Thyroid gland (tissue), 4 donors: ENCODE measurements around the gene SPRR5. TPM values are rescaled to one million over a fixed set of nuclear protein-coding genes. Genes with fewer than 3 reads are reported as not detected.

Source experiments
- DNase-seq, 2 donors: peaks; one replicate each; pipeline ENCODE4 v3.0.0-alpha.2; 2019
- H3K27ac ChIP-seq, 3 donors: fragments of 200-600 bp; sonication (generic); 1 replicate in 2 of 3; 2 replicates in 1 of 3; pipeline ENCODE4 v1.5.1; 2016 to 2019; ENCODE audit warnings: mild to moderate bottlenecking in 1 of 3, moderate library complexity in 1 of 3
- H3K27me3 ChIP-seq: fragments of 200-600 bp; sonication (generic); one replicate; pipeline ENCODE4 v1.5.1; 2019
- H3K36me3 ChIP-seq, 2 donors: fragments of 200-600 bp; sonication (generic); one replicate each; pipeline ENCODE4 v1.5.1; 2016 to 2019
- H3K4me1 ChIP-seq, 2 donors: fragments of 200-600 bp; sonication (generic); one replicate each; pipeline ENCODE4 v1.5.1; 2017 to 2019
- H3K4me3 ChIP-seq, 3 donors: fragments of 200-600 bp; sonication (generic); replicated peaks in 1 of 3; 1 replicate in 2 of 3; 2 replicates in 1 of 3; pipeline ENCODE4 v1.5.1; 2016; ENCODE audit warnings: mild to moderate bottlenecking in 1 of 3
- H3K9me3 ChIP-seq: fragments of 200-600 bp; sonication (generic); one replicate; pipeline ENCODE4 v1.5.1; 2017
- POLR2A ChIP-seq, 2 donors: fragments of 450-650 bp; IDR thresholded peaks; one replicate each; pipeline ENCODE4 v1.6.1; 2017; ENCODE audit warnings: antibody characterized with exemption in 2 of 2, mild to moderate bottlenecking in 2 of 2, moderate library complexity in 1 of 2
- WGBS, 2 donors: methylation state at CpG; one replicate each; pipeline ENCODE4 v1.1.5; 2017; 5-methylcytosine and 5-hydroxymethylcytosine counted together
- intact Hi-C: fragments of 100-400 bp; cut with DNase I; formaldehyde crosslinking; loops from one replicate; pipeline ENCODE4 v1.15.1; 2023
- total RNA-seq, 4 donors: library from RNA; depleted of rRNA; stranded (reverse); fragments of >200 nt; gene quantifications; one replicate each; pipeline ENCODE4 v1.2.3, GENCODE V29; 2016
- TF ChIP-seq, protein P1 (sequence below), 6 experiments: fragments of 200-600 bp in 3 of 6; fragments of 450-650 bp in 3 of 6; sonication (generic) in 3 of 6; IDR thresholded peaks; one replicate each; pipeline ENCODE4 v1.5.1; 2016 to 2019; ENCODE audit warnings: antibody characterized with exemption in 6 of 6, mild to moderate bottlenecking in 2 of 6, inconsistent platforms in 1 of 6, moderate library complexity in 1 of 6

SPRR5 gene
- total RNA-seq, 4 donors from 2014 or later = not detected

DNA sequence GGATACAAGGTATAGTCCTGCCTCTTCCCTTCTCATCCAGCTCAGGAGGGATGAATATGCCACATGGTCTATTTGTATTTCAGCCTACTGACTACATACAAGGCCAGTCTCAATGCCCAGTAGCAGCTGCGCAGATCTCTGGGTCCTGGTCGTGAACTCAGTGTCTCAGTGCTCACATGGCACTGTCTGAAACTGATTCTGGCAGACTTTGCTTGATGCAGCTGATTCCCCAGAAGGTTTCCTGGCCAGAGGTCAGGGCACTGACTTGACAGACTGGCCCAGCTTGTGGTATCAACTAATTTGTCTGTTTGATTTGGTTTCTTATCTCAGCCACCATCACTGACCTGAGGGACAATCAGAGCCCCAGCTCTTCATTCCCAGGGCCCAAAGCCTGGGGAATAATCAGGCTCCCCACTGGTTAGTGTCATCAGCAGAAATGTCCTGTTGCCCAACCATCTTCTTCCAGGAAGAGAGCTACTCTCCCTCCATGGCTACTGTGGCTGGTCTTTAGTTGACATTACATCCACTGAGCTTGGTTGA, 15.9 kb downstream of the SPRR5 start:
- intact Hi-C loops = no loop called here
- Histone ChIP-seq H3K27ac (no peak overlapping the region), H3K4me3 (no peak overlapping the region), H3K36me3 (no peaks in the 10 kb centered on the region), H3K27me3 (no peaks in the 10 kb centered on the region), H3K4me1 (no peaks in the 10 kb centered on the region), H3K9me3 (no peaks in the 10 kb centered on the region)
- no peak for DNase-seq
- TF ChIP-seq POLR2A (IDR thresholded peaks at IDR 0.05) = no peak
- TF ChIP-seq, protein P1, sequence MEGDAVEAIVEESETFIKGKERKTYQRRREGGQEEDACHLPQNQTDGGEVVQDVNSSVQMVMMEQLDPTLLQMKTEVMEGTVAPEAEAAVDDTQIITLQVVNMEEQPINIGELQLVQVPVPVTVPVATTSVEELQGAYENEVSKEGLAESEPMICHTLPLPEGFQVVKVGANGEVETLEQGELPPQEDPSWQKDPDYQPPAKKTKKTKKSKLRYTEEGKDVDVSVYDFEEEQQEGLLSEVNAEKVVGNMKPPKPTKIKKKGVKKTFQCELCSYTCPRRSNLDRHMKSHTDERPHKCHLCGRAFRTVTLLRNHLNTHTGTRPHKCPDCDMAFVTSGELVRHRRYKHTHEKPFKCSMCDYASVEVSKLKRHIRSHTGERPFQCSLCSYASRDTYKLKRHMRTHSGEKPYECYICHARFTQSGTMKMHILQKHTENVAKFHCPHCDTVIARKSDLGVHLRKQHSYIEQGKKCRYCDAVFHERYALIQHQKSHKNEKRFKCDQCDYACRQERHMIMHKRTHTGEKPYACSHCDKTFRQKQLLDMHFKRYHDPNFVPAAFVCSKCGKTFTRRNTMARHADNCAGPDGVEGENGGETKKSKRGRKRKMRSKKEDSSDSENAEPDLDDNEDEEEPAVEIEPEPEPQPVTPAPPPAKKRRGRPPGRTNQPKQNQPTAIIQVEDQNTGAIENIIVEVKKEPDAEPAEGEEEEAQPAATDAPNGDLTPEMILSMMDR (IDR thresholded peaks at IDR 0.05) = no peak
- 73 to 85% methylated on average over 2 of the region's 2 CpGs for WGBS, 2 donors

DNA sequence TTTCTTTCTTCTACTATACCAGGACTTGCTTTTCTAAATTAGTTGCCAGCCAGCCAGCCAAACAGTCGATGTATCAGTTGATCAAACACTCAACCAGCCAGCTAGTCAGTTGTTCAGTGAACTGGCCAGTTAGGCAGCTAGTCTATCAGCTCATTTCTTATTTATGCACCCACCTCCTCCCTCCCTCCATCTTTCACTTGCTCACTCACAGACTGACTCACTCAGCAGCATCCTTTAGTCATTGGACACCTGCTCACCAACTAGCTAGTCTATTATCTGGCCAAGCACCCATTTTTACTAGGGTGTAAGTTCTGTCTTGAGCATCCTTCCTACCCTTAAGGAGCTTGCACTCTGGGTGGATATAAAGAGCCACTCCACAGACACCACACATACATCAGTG, 17.5 kb downstream of the SPRR5 start:
- Histone ChIP-seq H3K27ac (no peak overlapping the region), H3K27me3 (no peaks in the 10 kb centered on the region), H3K4me3 (no peak overlapping the region), H3K9me3 (no peaks in the 10 kb centered on the region), H3K4me1 (no peaks in the 10 kb centered on the region), H3K36me3 (no peaks in the 10 kb centered on the region)
- DNase-seq = no peak
- WGBS, 2 donors = 82 to 86% methylated on average over 1 of the region's 1 CpG
- intact Hi-C loops = no loop called here
- TF ChIP-seq, protein P1 (IDR thresholded peaks at IDR 0.05) = no peak
- no peak for TF ChIP-seq POLR2A (IDR thresholded peaks at IDR 0.05)

DNA sequence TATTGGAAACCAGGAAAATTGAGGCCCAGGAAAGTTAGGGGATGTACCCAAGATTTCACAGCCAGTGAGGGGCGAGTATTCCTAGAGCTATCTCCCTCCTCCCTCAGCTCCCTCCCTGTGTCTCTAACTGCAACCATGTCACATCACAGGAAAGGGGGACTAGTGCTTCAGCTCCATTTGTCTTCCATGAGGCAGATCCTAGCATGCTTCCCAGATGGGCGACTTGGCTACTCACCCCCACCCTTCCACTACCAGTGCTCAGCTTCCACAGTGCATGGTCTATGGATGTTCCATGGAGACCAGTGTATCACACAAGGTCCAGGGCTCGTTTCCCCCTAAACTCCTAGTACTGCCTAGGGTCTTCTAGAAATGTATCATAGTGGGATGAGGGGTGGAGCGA, 18.8 kb downstream of the SPRR5 start:
- Histone ChIP-seq H3K27ac (no peak overlapping the region), H3K27me3 (no peaks in the 10 kb centered on the region), H3K36me3 (no peaks in the 10 kb centered on the region), H3K4me1 (no peaks in the 10 kb centered on the region), H3K9me3 (no peaks in the 10 kb centered on the region), H3K4me3 (no peak overlapping the region)
- TF ChIP-seq, protein P1 (IDR thresholded peaks at IDR 0.05) = no peak
- TF ChIP-seq POLR2A (IDR thresholded peaks at IDR 0.05) = no peak
- WGBS, 2 donors = 75 to 76% methylated on average over 4 of the region's 4 CpGs
- DNase-seq = no peak
- intact Hi-C loops = no loop called here

DNA sequence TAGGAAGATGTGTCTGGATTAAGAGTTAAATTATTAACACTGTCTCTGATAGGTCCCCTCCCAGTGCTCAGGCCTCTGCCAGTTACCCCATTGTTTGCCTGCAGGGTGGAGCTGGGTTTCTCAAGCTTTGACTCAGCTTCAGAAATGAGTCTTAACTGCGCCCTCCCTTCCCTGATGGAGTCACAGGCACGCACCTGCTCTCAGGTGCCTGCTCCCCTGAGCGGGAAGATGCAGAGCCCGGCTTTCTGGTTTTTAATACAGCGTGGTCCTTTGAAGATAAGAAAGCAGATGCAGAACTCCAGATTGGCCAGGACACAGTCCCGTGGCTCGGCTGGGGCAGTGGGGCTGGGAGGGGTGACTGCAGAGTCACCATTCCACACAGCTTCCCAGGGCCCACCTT, 20.2 kb downstream of the SPRR5 start:
- intact Hi-C loops = no loop called here
- 83 to 85% methylated on average over 7 of the region's 7 CpGs for WGBS, 2 donors
- Histone ChIP-seq H3K36me3 (no peaks in the 10 kb centered on the region), H3K27me3 (no peaks in the 10 kb centered on the region), H3K4me3 (no peak overlapping the region), H3K27ac (no peak overlapping the region), H3K9me3 (no peaks in the 10 kb centered on the region), H3K4me1 (no peaks in the 10 kb centered on the region)
- no peak for DNase-seq
- no peak for TF ChIP-seq POLR2A (IDR thresholded peaks at IDR 0.05)
- TF ChIP-seq, protein P1 (IDR thresholded peaks at IDR 0.05) = no peak

DNA sequence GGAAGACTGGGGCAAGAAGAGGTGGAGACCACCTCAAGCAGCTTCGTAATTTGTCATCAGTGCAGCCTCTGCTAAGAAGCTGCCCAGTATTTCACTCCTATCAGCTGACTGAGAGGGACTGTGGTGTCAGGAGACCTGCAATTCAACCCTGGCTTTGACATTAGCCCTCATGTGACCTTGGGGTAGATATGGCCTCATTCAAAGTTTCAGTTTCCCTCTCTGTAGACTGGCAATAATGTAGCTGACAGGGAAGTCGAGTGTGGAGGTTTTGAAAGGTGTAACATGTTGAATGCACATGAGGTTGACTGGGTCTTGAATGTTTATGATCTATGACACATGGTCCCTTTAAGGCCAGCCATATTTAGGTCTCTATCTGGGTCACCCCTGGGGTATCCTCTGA, 21.2 kb downstream of the SPRR5 start:
- Histone ChIP-seq H3K36me3 (no peaks in the 10 kb centered on the region), H3K4me3 (no peak overlapping the region), H3K9me3 (no peaks in the 10 kb centered on the region), H3K4me1 (no peaks in the 10 kb centered on the region), H3K27ac (no peak overlapping the region), H3K27me3 (no peaks in the 10 kb centered on the region)
- intact Hi-C loops = no loop called here
- DNase-seq = no peak
- TF ChIP-seq, protein P1 (IDR thresholded peaks at IDR 0.05) = no peak
- TF ChIP-seq POLR2A (IDR thresholded peaks at IDR 0.05) = no peak
- WGBS, 2 donors = 65% methylated on average over 2 of the region's 2 CpGs
